CD4-positive, alpha-beta T cell (primary cell): Measurements from ENCODE around the gene CSNK2B. TPM values are rescaled to one million over a fixed set of nuclear protein-coding genes. Genes with fewer than 3 reads are reported as not detected.
A peak's percentile ranks its signal among the peaks of the same experiment; 100 is the strongest.

Experiments used
- ATAC-seq: fragments of 200-7000 bp; cut with Tn5 transposase; one replicate; pipeline ENCODE4 v1.10.0; 2022; ENCODE audit warnings: mild to moderate bottlenecking; ENCODE audit not compliant: poor library complexity
- CTCF ChIA-PET: fragments of 350-600 bp; sonication (Branson Sonifier 250); formaldehyde crosslinking; loops from one replicate; lab custom pipeline; 2021; ENCODE audit warnings: antibody characterized with exemption, inconsistent platforms; lab: Charles Lee
- POLR2A ChIA-PET: fragments of 350-600 bp; sonication (Branson Sonifier 250); formaldehyde crosslinking; loops from one replicate; lab custom pipeline; 2021; ENCODE audit warnings: antibody characterized with exemption, inconsistent platforms; lab: Charles Lee
- DNase-seq, 14 experiments: peaks; one replicate each; pipeline ENCODE4 v3.0.0-alpha.2; 2013 to 2020; ENCODE audit warnings: mixed read lengths in 2 of 14
- H3K27ac ChIP-seq, 2 donors: one replicate each; pipeline versions ENCODE4 v1.5.1 to v1.7.0; 2013; ENCODE audit warnings: low read length in 2 of 2, low read depth in 1 of 2, mild to moderate bottlenecking in 1 of 2
- H3K27me3 ChIP-seq, 2 experiments: 1 replicate in 1 of 2; 2 replicates in 1 of 2; pipeline versions ENCODE4 v1.6.1 to v1.7.0; 2013; ENCODE audit warnings: low read length in 2 of 2, control low read depth in 1 of 2, mild to moderate bottlenecking in 1 of 2, moderate library complexity in 1 of 2; ENCODE audit not compliant: insufficient read depth in 2 of 2, control insufficient read depth in 1 of 2
- H3K36me3 ChIP-seq: one replicate; pipeline ENCODE4 v1.6.1; 2013; ENCODE audit warnings: low read length, control low read depth; ENCODE audit not compliant: insufficient read depth
- H3K4me1 ChIP-seq: one replicate; pipeline ENCODE4 v1.6.1; 2013; ENCODE audit warnings: low read length, control low read depth; ENCODE audit not compliant: insufficient read depth
- H3K4me3 ChIP-seq: one replicate; pipeline ENCODE4 v1.5.1; 2013; ENCODE audit warnings: mild to moderate bottlenecking, low read length, moderate library complexity
- H3K9me3 ChIP-seq, 2 experiments: 1 replicate in 1 of 2; 2 replicates in 1 of 2; pipeline versions ENCODE4 v1.6.1 to v1.7.0; 2013; ENCODE audit warnings: low read length in 2 of 2, mild to moderate bottlenecking in 2 of 2, control low read depth in 1 of 2, moderate library complexity in 1 of 2; ENCODE audit not compliant: control insufficient read depth in 1 of 2, insufficient read depth in 1 of 2
- H3K27ac Mint-ChIP-seq: one replicate; pipeline ENCODE4 v1.8.0; 2020; ENCODE audit warnings: mixed read lengths
- H3K27me3 Mint-ChIP-seq: one replicate; pipeline ENCODE4 v1.8.0; 2021; ENCODE audit warnings: mixed read lengths
- H3K36me3 Mint-ChIP-seq: one replicate; pipeline ENCODE4 v1.8.0; 2021; ENCODE audit warnings: low read depth, mixed read lengths
- H3K4me1 Mint-ChIP-seq: one replicate; pipeline ENCODE4 v1.8.0; 2021; ENCODE audit warnings: low read depth, mixed read lengths
- H3K4me3 Mint-ChIP-seq: one replicate; pipeline ENCODE4 v1.8.0; 2020; ENCODE audit warnings: mild to moderate bottlenecking, mixed read lengths
- H3K9me3 Mint-ChIP-seq: one replicate; pipeline ENCODE4 v1.8.0; 2020; ENCODE audit warnings: mixed read lengths
- intact Hi-C, 2 experiments: fragments of 100-400 bp; cut with DNase I in 1 of 2; cut with micrococcal nuclease in 1 of 2; formaldehyde crosslinking; loops; one replicate each; pipeline versions ENCODE4 v1.15.1 to v1.9.0; 2023 to 2025; cut with DNase I, micrococcal nuclease
- total RNA-seq, 174 experiments: library from RNA in 2 of 174; stranded (reverse) in 2 of 174; gene quantifications; one replicate each; pipeline ENCODE4 v1.2.3 and lab custom pipeline; 2021 to 2026
- TF ChIP-seq, protein P1 (sequence below): fragments of 200-600 bp; IDR thresholded peaks from one replicate; pipeline ENCODE4 v1.8.0; 2022; ENCODE audit warnings: antibody characterized with exemption, mild to moderate bottlenecking

Gene CSNK2B
- total RNA-seq, 2 experiments from 2014 or later = 88.0 to 92.6 TPM

DNA sequence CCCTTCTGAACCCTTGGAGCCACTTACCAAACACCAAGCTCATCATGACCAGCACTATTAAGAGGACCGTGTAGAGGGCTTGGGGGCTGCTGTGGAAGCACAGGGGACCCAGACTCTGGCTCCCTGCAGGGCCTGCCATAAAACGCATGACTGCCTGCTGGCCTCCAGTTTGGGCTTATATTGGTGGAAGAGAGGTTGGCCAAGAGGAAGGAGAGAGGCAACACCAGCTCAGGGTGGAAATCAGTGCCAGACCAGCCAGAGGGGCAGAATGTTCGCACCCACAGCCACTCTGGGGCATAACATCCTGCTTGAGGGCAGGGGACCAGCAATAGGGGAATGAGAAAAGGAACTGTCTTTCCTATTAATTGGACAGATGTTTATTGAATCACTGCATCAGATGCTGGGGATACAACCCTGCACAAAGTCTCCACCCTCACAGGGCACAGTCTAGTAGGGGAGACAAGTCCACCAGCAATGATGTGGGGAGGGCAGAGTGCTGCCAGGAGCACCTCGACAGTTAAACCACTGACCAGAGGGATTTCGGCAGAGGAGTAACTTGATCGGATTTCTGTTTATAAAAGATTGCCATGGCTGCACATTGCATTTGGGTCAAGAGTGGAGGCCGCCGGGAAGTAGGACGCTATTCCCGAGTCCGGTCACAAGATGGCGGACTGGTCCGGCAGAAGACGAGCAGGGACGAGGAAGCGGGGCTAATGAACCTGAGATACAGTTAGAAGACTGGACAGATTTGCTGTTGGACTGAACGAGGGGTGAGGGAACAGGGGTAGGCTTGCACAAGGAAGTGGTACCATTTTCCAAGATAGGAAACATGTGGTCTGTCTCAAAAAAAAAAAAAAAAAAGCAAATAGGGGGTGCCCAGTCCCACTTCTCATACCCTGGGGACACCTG lies 14.6 kb downstream of the CSNK2B start, which contains the start of gene LY6G5C:
LY6G5C (minus strand) TSS at position 842 of the 909 bp plus-strand sequence; CDS start at position 148, 694 bp downstream.
- Mint-ChIP-seq H3K36me3 (peaks cover 7% of the 10 kb centered on the region), H3K4me3 (peak within 1 kb of the TSS; percentile 87), H3K4me1 (peaks cover 19% of the 10 kb centered on the region), H3K27ac (peak within 1 kb of the TSS; percentile 35), H3K9me3 (no peaks in the 10 kb centered on the region), H3K27me3 (no peaks in the 10 kb centered on the region)
- H3K4me3 ChIP-seq = peak within 1 kb of the TSS; percentile 79
- H3K36me3 ChIP-seq = no peaks in the 10 kb centered on the region
- ATAC-seq = peak; percentile 63
- peak in 13 of 14 experiments; percentile 45 to 83 (median 61) for DNase-seq
- H3K4me1 ChIP-seq = peaks cover 21% of the 10 kb centered on the region
- TF ChIP-seq, protein P1, sequence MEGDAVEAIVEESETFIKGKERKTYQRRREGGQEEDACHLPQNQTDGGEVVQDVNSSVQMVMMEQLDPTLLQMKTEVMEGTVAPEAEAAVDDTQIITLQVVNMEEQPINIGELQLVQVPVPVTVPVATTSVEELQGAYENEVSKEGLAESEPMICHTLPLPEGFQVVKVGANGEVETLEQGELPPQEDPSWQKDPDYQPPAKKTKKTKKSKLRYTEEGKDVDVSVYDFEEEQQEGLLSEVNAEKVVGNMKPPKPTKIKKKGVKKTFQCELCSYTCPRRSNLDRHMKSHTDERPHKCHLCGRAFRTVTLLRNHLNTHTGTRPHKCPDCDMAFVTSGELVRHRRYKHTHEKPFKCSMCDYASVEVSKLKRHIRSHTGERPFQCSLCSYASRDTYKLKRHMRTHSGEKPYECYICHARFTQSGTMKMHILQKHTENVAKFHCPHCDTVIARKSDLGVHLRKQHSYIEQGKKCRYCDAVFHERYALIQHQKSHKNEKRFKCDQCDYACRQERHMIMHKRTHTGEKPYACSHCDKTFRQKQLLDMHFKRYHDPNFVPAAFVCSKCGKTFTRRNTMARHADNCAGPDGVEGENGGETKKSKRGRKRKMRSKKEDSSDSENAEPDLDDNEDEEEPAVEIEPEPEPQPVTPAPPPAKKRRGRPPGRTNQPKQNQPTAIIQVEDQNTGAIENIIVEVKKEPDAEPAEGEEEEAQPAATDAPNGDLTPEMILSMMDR = peak; percentile 71
- POLR2A ChIA-PET = interaction anchor here (0.6 to 1.9 kb wide), 8 partner anchors 14 to 515 kb away, joined by 3 to 12 read pairs (median 4); partner anchors contain the start of genes ABHD16A, EHMT2, GPANK1 and HSPA1B
- CTCF ChIA-PET = interaction anchor here (0.7 to 1.4 kb wide), 6 partner anchors 14 to 149 kb away, joined by 3 to 10 read pairs (median 4); partner anchors contain the start of gene ABHD16A
- H3K27ac ChIP-seq = peak within 1 kb of the TSS in 1 of 2 donors; percentile 44
- no peaks in the 10 kb centered on the region for H3K9me3 ChIP-seq
- intact Hi-C loops = loop anchor here (1.0 to 5.0 kb wide), 5 partner anchors 48 to 272 kb away; partner anchors contain the start of gene DDAH2 (in 1 of the 2)
- no peaks in the 10 kb centered on the region for H3K27me3 ChIP-seq

DNA sequence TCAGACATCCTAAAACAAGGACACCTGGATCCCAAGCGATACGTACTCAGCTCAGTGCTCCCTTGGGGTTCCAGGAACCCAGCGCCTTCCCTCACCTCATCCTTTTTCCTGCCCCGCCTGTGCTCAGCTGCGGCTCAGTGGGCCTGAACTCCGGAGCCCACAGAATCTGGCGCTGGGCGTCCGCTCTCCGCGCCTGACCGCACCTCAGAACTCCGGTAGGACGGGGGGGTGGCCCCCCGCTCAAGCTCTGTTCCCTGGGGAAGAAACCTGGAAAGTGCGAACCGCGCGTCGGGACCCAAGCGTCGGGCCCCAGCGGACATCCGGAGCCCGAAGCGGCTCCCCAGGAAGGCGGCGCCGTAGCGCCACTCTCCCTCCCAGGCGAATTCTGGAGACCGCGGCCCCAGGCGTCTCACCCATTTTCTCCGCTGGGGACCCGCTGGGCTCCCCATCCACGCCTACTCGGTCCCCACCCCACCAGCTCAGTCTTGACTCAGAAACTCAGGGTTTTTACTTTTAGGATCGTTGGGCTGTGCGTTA lies 15.3 kb downstream of the CSNK2B start:
- Histone ChIP-seq H3K27ac (peak overlapping the region in 1 of 2 donors; percentile 44), H3K4me3 (peak overlapping the region; percentile 79), H3K4me1 (peaks cover 21% of the 10 kb centered on the region), H3K36me3 (no peaks in the 10 kb centered on the region), H3K9me3 (no peaks in the 10 kb centered on the region), H3K27me3 (no peaks in the 10 kb centered on the region)
- Mint-ChIP-seq H3K4me1 (peaks cover 19% of the 10 kb centered on the region), H3K9me3 (no peaks in the 10 kb centered on the region), H3K27me3 (no peaks in the 10 kb centered on the region), H3K36me3 (peaks cover 12% of the 10 kb centered on the region), H3K4me3 (peak overlapping the region; percentile 87), H3K27ac (peak overlapping the region; percentile 35)
- ChIA-PET CTCF (interaction anchor here (0.7 to 1.4 kb wide), 6 partner anchors 14 to 149 kb away, joined by 3 to 10 read pairs (median 4); partner anchors contain the start of gene ABHD16A), POLR2A (interaction anchor here (0.6 to 1.9 kb wide), 8 partner anchors 14 to 515 kb away, joined by 3 to 12 read pairs (median 4); partner anchors contain the start of genes ABHD16A, EHMT2, GPANK1 and HSPA1B)
- DNase-seq (peak in 8 of 14 experiments; percentile 23 to 72 (median 47)), ATAC-seq (peak; percentile 71)
- TF ChIP-seq, protein P1 = no peak
- intact Hi-C loops = loop anchor here in 1 of 2 experiments (2.0 to 5.0 kb wide), 3 partner anchors 48 to 271 kb away; partner anchors contain the start of gene DDAH2

DNA sequence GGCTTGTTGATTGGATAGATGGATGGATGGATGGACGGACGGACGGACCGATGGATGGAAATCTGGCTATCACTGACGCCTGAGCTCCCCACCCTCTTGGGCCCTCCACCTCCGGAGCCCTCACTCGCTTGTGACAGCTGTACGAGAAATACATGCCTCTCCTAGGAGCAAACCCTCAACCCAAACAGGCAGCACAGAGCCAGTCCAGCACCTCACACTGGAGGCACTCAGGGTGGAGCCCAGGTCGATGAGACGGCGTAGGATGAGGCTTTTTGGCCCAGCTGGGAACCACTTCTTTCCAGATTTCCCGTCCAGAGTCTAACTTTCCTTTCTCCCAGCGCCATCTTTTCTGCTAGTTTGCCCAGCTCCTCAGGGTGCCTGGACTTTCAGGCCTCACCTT lies 17.7 kb downstream of the CSNK2B start:
- DNase-seq (no peak), ATAC-seq (no peak)
- H3K36me3 ChIP-seq = peaks cover 23% of the 10 kb centered on the region
- H3K4me3 ChIP-seq = no peak overlapping the region
- no peaks in the 10 kb centered on the region for H3K27me3 Mint-ChIP-seq
- H3K36me3 Mint-ChIP-seq = peaks cover 28% of the 10 kb centered on the region
- peaks cover 21% of the 10 kb centered on the region for H3K4me1 ChIP-seq
- H3K4me1 Mint-ChIP-seq = peaks cover 19% of the 10 kb centered on the region
- intact Hi-C loops = loop anchor here in 1 of 2 experiments (5.0 kb wide), 1 partner anchor 269 kb away; no protein-coding TSS in a partner anchor
- no peak overlapping the region for H3K27ac ChIP-seq
- POLR2A ChIA-PET = no interaction called here
- CTCF ChIA-PET = no interaction called here
- TF ChIP-seq, protein P1 = no peak
- peak overlapping the region; percentile 18 for H3K27ac Mint-ChIP-seq
- no peaks in the 10 kb centered on the region for H3K27me3 ChIP-seq
- no peaks in the 10 kb centered on the region for H3K9me3 ChIP-seq
- no peaks in the 10 kb centered on the region for H3K9me3 Mint-ChIP-seq
- peak overlapping the region; percentile 30 for H3K4me3 Mint-ChIP-seq
